ENCODE results near the gene CCDC51.

Gene CCDC51

DNA sequence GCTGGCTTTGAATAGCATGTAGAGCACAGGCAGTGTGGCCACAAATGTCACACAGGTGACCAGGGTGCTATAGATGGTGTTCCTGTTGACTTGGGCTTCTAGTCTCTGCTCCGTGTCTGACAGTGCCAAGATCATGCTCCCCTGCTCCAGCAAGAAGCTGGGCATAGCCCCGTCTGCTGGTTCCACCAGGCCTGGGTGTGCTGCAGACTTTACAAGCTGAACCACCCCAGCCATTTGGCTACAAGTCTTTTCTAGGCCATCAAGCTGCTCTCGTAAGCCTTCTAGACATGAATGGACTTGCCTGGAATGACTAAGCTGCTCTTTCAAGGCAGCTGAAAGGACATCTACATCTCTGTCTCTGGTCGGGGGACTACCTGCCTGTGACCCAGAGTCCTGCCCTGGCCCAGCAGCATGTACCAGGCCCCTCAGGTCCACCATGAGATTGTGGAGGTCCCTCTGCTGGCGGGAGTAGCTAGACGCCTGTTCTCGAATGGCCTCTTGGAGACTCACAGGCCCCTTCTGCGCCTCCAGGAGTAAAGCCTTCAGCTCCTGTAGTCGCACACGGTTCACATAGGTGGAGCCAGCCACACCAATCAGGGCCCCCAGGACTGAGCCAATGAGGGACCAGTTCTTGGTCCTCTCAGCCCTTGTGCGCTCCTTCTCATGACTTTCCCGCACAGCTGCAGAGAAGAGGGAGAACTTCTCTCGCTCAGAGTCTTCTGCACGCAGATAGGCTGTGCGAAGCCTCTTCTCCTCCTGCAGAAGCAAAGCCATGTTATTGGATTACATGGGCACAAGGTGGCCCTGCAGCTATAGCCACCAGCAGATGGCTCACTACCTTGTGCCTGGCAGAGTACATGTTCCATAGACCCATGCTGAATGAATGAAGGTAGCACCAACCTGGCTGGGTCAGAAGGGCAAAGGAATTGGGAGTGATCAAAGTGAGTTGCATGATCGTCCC lies 7.2 kb downstream of the CCDC51 start:
- Histone ChIP-seq H3K4me3 (ENCODE audit: low read depth, low read length) (no peak overlapping the region), H3K4me1 (no peaks in the 10 kb centered on the region; the same call in 1 of the 2 replicates), H3K9me3 (no peaks in the 10 kb centered on the region), H3K36me3 (peaks cover 3% of the 10 kb centered on the region; the same call in 1 of the 2 replicates), H3K27me3 (no peaks in the 10 kb centered on the region)
- no peak for DNase-seq
- TF ChIP-seq, protein P1, sequence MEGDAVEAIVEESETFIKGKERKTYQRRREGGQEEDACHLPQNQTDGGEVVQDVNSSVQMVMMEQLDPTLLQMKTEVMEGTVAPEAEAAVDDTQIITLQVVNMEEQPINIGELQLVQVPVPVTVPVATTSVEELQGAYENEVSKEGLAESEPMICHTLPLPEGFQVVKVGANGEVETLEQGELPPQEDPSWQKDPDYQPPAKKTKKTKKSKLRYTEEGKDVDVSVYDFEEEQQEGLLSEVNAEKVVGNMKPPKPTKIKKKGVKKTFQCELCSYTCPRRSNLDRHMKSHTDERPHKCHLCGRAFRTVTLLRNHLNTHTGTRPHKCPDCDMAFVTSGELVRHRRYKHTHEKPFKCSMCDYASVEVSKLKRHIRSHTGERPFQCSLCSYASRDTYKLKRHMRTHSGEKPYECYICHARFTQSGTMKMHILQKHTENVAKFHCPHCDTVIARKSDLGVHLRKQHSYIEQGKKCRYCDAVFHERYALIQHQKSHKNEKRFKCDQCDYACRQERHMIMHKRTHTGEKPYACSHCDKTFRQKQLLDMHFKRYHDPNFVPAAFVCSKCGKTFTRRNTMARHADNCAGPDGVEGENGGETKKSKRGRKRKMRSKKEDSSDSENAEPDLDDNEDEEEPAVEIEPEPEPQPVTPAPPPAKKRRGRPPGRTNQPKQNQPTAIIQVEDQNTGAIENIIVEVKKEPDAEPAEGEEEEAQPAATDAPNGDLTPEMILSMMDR (IDR thresholded peaks at IDR 0.05; ENCODE audit: low read depth, low read length) = no peak; the same call in 1 of the 2 replicates

GRCh38 chr3:48431224-48432029 lies 8.5 kb downstream of the CCDC51 start:
- TF ChIP-seq, protein P1 (IDR thresholded peaks at IDR 0.05; ENCODE audit: low read depth, low read length) = no peak
- H3K9me3 ChIP-seq = no peaks in the 10 kb centered on the region
- DNase-seq = no peak
- H3K36me3 ChIP-seq = peaks cover 3% of the 10 kb centered on the region; the same call in 1 of the 2 replicates
- no peak overlapping the region for H3K4me3 ChIP-seq (ENCODE audit: low read depth, low read length)
- no peaks in the 10 kb centered on the region for H3K27me3 ChIP-seq
- no peaks in the 10 kb centered on the region; the same call in 1 of the 2 replicates for H3K4me1 ChIP-seq

GRCh38 chr3:48430708-48431101 lies 9.2 kb downstream of the CCDC51 start:
- no peaks in the 10 kb centered on the region for H3K9me3 ChIP-seq
- H3K4me1 ChIP-seq = no peaks in the 10 kb centered on the region; the same call in 1 of the 2 replicates
- H3K27me3 ChIP-seq = no peaks in the 10 kb centered on the region
- no peak overlapping the region for H3K4me3 ChIP-seq (ENCODE audit: low read depth, low read length)
- DNase-seq = no peak
- TF ChIP-seq, protein P1 (IDR thresholded peaks at IDR 0.05; ENCODE audit: low read depth, low read length) = no peak
- peaks cover 3% of the 10 kb centered on the region; the same call in 1 of the 2 replicates for H3K36me3 ChIP-seq

DNA sequence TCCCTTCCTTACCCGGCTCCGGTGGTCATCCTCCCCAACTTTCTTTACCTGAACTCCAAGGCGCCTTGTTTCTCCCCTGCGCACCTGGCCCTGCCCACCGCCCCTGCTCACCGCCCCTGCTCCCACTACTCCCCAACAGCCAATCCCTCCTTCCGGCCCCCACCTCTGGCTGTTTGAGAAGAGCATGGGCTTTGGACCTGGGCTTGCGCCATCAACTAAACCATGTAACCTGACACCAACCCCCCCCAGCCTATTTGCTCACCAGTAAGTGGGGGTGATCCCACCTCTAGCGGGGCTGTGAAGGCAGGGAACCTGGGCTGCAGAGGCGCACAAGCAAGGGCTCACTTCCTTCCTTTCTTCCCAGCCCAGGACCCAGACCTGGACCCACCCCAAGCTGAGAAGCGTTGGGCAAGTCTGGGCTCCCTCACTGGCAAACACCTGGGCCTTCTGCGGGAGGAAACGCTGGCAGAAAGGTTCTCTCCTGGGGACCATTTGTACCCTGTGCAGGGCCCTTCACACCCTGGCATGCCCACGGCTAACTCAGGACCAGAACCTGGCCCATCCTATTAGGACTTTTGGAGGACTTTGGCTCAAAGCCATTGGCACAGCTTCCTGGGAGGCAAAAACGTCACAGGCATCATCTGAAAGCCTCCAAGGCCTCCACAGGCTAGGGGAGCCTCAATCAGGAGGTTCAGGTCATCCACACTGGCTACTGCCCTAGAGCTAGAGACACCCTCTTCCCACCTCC lies 9.8 kb downstream of the CCDC51 start, which contains the start of gene PLXNB1:
PLXNB1 (minus strand) TSS at position 127 of the 748 bp plus-strand sequence. CDS start 5,475 bp downstream, outside the sequence.
- peak within 1 kb of the TSS; percentile 59 for H3K4me3 ChIP-seq (ENCODE audit: low read depth, low read length)
- H3K36me3 ChIP-seq = peaks cover 3% of the 10 kb centered on the region; the same call in 1 of the 2 replicates
- no peak for DNase-seq
- H3K27me3 ChIP-seq = no peaks in the 10 kb centered on the region
- H3K4me1 ChIP-seq = no peaks in the 10 kb centered on the region; the same call in 1 of the 2 replicates
- H3K9me3 ChIP-seq = no peaks in the 10 kb centered on the region
- TF ChIP-seq, protein P1 (IDR thresholded peaks at IDR 0.05; ENCODE audit: low read depth, low read length) = no peak

GRCh38 chr3:48429317-48429959 lies 10.5 kb downstream of the CCDC51 start:
- H3K9me3 ChIP-seq = no peaks in the 10 kb centered on the region
- H3K36me3 ChIP-seq = peaks cover 3% of the 10 kb centered on the region; the same call in 1 of the 2 replicates
- no peaks in the 10 kb centered on the region; the same call in 1 of the 2 replicates for H3K4me1 ChIP-seq
- peak; percentile 39 for DNase-seq
- H3K27me3 ChIP-seq = no peaks in the 10 kb centered on the region
- TF ChIP-seq, protein P1 (IDR thresholded peaks at IDR 0.05; ENCODE audit: low read depth, low read length) = no peak
- peak overlapping the region; percentile 59 for H3K4me3 ChIP-seq (ENCODE audit: low read depth, low read length)

All from BE2C (cell line).